GM12891 (cell line): Measurements from ENCODE around the gene PNPLA6.

Experiments used
- DNase-seq: peaks from one replicate; pipeline ENCODE4 v3.0.0; 2011; ENCODE audit warnings: low spot score; ENCODE audit not compliant: insufficient read length
- FAIRE-seq: peaks from 2 replicates; lab custom pipeline; 2011; peaks lifted over from hg19 to GRCh38; lab: Jason Lieb, UNC
- PAX5 ChIP-seq: IDR thresholded peaks from 2 replicates; pipeline ENCODE4 v1.6.1; 2011; ENCODE audit warnings: low read length, moderate library complexity, mild to moderate bottlenecking; ENCODE audit not compliant: insufficient read depth, severe bottlenecking
- POLR2A ChIP-seq: IDR thresholded peaks from 2 replicates; pipeline ENCODE4 v1.6.1; 2011; ENCODE audit warnings: low read depth, low read length, control low read depth
- POLR2AphosphoS5 ChIP-seq: IDR thresholded peaks from 2 replicates; pipeline ENCODE4 v1.6.1; 2011; ENCODE audit warnings: low read depth, low read length, control low read depth
- POU2F2 ChIP-seq: IDR thresholded peaks from 2 replicates; pipeline ENCODE4 v1.6.1; 2011; ENCODE audit warnings: low read depth, mild to moderate bottlenecking, control low read depth, low read length, moderate library complexity
- SPI1 ChIP-seq: IDR thresholded peaks from 2 replicates; pipeline ENCODE4 v1.6.1; 2011; ENCODE audit warnings: low read depth, low read length, control low read depth
- TAF1 ChIP-seq: IDR thresholded peaks from 2 replicates; pipeline ENCODE4 v1.6.1; 2011; ENCODE audit warnings: low read depth, low read length, control low read depth

Gene PNPLA6

GRCh38 chr19:7524992-7525739 lies 10.4 kb upstream of the PNPLA6 start:
- no peak for FAIRE-seq
- no peak for DNase-seq
- no peak for TF ChIP-seq SPI1
- TF ChIP-seq POLR2A: no peak
- TF ChIP-seq POU2F2: no peak
- no peak for TF ChIP-seq PAX5
- no peak for TF ChIP-seq TAF1
- no peak for TF ChIP-seq POLR2AphosphoS5

- no peak for TF ChIP-seq POLR2AphosphoS5
- no peak for TF ChIP-seq SPI1
- TF ChIP-seq TAF1: no peak
- no peak for TF ChIP-seq POLR2A
- no peak for TF ChIP-seq PAX5
- no peak for TF ChIP-seq POU2F2
- FAIRE-seq (no peak), DNase-seq (no peak)
Measured at GRCh38 chr19:7526059-7526929, 9.2 kb upstream of the PNPLA6 start.

GRCh38 chr19:7527516-7528191 lies 7.9 kb upstream of the PNPLA6 start:
- no peak for TF ChIP-seq POU2F2
- DNase-seq: no peak
- FAIRE-seq: no peak

GRCh38 chr19:7528192-7528519 lies 7.4 kb upstream of the PNPLA6 start:
- FAIRE-seq: no peak
- TF ChIP-seq PAX5: no peak
- no peak for TF ChIP-seq POU2F2
- no peak for TF ChIP-seq POLR2AphosphoS5
- TF ChIP-seq TAF1: no peak
- no peak for TF ChIP-seq POLR2A
- TF ChIP-seq SPI1: no peak
- no peak for DNase-seq

GRCh38 chr19:7528522-7529245 lies 6.8 kb upstream of the PNPLA6 start:
- TF ChIP-seq POU2F2 (no peak), POLR2A (no peak), POLR2AphosphoS5 (no peak), TAF1 (no peak), SPI1 (no peak), PAX5 (no peak)
- FAIRE-seq: no peak

GRCh38 chr19:7529246-7529600 lies 6.3 kb upstream of the PNPLA6 start:
- TF ChIP-seq POU2F2: no peak
- TF ChIP-seq PAX5: no peak
- no peak for TF ChIP-seq POLR2AphosphoS5
- no peak for TF ChIP-seq TAF1
- no peak for TF ChIP-seq POLR2A
- TF ChIP-seq SPI1: no peak
- DNase-seq (no peak), FAIRE-seq (no peak)

More at GRCh38 chr19:7528522-7529245, 6.8 kb upstream of the PNPLA6 start:
- DNase-seq: no peak

- FAIRE-seq (no peak), DNase-seq (no peak)
- TF ChIP-seq SPI1 (no peak), TAF1 (no peak), PAX5 (no peak), POLR2AphosphoS5 (no peak), POU2F2 (no peak), POLR2A (no peak)
Measured at GRCh38 chr19:7529610-7530490, 5.7 kb upstream of the PNPLA6 start.

GRCh38 chr19:7533281-7533885 lies 2.1 kb upstream of the PNPLA6 start:
- TF ChIP-seq POLR2AphosphoS5 (no peak), TAF1 (no peak), SPI1 (no peak), POLR2A (no peak), POU2F2 (no peak), PAX5 (no peak)
- DNase-seq (no peak), FAIRE-seq (no peak)
